IPS DF 4.7 (cell line): ENCODE data around the gene MPND.
"Not testable (repeated sequence)": the region's sequence is repeated elsewhere in the genome, so short reads cannot be mapped to it uniquely, and the experiment has no call there.

Source experiments
- DNase-seq: peaks from one replicate; pipeline ENCODE4 v3.0.0-alpha.2; 2013; ENCODE audit warnings: low spot score; ENCODE audit errors: extremely low read depth

Gene MPND

DNA sequence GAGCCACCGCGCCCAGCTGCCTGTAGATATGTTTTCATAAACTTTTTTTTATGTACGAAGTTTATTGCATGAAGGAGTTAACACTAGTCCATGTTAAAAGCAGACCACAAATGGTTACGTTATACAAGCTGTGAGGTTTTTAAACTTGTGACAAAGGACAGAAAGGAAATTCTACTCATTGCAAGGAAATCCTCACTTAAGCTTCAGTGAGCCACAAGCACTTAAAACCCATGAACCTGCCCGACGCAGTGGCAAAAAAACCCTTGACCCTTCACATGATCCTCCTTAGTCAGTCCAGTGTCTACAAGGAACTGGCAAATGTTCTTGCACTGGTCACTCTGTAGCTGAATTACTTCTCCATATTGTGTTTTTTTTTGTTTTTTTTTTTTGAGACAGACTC lies 4.2 kb downstream of the MPND start:
- DNase-seq = no peak

DNA sequence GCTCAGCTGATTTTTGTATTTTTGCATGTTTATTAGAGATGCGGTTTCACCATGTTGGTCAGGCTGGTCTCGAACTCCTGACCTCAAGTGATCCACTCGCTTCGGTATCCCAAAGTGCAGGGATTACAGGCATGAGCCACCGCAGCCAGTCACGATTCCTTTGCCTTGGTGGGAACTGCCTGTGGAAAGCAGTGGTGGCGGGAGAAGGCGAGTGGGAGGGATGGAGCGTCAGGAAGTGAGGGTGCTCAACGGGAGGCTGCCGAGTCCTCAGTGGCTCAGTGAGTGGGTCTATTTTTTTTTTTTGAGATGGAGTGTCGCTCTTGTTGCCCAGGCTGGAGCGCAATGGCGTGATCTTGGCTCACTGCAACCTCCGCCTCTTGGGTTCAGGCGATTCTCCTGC lies 5.9 kb downstream of the MPND start:
- not testable (repeated sequence) for DNase-seq

DNA sequence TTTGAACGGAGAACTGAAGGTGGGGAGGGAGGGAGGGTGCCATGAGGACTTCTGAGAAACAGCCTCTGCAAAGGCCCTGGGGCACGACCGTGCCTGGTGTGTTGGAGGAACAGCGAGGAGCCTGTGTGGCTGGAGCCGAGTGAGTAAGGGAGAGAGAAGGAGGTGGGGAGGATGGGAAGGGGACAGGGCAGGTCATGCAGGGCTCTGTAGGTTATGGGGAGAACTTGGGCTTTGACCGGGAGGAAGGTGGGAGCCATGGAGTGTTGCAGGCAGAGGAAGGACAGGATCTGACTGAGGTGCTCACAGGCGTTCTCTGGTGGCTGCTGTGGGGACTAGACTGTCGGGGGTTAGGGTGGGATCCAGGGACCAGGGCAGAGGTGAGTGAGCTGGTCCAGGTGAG lies 6.7 kb downstream of the MPND start:
- DNase-seq = no peak

DNA sequence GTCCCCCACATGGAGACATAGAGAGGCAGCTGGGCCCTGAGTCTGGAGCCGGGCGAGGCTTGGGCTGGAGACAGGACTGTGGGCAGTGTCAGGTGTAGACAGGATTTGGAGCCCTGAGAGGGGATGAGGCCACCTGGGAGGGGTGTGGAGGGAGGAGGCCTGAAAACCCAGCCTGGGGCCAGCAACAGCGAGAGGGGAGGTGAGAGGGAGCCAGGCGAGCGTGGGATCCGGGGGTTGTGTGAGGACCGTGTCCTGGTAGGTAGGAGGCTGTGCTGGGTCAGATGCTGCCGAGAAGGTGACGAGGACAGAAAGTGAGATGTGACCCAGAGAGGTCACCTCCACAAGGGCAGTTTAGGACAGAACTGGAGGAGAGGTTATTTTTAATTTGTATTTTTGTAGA lies 7.4 kb downstream of the MPND start:
- DNase-seq = no peak

DNA sequence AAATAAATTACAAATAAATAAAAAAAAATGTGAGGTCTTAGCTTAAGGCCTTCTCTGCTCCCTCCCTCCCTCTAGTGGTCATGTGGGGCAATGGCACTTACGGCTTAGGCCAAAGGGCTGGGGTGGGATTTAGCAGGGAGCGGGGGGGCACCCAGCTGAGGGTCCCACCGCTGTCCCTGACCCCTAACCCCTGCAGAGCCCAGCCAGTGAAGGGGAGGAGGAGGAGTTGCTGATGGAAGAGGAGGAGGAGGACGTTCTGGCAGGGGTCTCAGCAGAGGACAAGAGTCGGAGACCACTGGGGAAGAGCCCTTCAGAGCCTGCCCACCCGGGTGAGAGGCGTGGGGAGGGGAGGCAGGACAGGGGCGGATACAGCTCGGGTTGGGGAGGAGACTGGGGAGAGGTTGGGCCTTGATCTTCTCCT lies 9.3 kb downstream of the MPND start:
- DNase-seq = no peak

DNA sequence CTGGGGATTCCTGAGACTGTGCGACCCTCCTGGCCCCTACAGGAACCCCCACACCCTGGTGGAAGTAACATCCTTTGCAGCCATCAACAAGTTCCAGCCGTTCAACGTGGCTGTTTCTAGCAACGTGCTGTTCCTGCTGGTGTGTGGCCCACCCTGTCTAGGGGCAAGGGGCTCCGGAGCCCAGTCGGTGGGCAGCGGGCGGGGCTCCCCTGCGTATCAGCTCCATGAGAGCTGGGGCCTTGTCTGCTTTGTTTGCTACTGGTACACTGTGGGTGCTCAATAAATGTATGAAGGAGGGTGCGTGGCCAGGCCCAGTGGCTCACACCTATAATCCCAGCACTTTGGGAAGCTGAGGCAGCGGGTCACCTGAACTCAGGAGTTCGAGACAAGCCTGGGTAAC lies 10.9 kb downstream of the MPND start:
- DNase-seq = no peak

DNA sequence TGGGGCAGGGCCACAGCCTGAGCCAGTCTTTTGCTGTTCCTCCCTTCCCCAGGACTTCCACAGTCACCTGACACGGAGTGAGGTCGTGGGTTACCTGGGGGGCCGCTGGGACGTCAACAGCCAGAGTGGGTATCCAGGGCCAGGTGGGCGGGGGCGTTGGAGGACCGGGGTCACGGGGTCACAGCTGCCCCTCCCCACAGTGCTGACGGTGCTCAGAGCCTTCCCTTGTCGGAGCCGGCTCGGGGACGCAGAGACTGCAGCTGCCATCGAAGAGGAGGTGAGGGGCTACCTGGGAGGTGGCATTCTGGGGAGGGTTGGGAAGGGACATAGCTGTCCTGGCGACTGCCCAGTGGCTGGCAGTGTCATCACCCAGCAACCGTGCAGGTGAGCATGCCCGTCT lies 11.5 kb downstream of the MPND start:
- DNase-seq = no peak

DNA sequence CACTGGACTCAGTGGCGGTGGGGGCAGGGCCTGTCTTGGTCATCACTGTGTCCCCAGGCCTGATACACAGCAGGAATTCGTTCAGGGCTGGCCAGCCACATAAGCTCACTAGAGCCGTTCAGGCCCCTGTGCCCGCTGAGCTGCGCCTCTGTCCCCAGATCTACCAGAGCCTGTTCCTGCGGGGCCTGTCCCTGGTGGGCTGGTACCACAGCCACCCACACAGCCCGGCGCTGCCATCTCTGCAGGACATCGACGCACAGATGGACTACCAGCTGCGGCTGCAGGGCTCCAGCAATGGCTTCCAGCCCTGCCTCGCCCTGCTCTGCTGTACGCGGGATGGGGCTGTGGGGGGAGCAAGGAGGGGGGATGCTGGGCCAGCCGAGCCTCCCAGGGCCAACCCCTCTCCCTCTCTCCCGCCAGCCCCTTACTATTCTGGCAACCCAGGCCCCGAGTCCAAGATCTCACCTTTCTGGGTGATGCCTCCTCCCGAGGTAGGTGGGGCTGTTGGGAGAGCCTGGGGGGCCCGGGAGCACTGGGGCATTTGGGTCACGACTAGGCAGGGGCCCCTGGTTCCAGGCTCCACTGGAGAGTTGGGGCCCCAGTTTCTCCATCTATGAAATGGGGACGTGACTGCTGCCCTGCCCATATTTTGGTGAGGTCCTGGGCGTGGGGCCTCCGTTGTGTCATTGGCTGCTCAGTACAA lies 13.9 kb downstream of the MPND start:
- no peak for DNase-seq

DNA sequence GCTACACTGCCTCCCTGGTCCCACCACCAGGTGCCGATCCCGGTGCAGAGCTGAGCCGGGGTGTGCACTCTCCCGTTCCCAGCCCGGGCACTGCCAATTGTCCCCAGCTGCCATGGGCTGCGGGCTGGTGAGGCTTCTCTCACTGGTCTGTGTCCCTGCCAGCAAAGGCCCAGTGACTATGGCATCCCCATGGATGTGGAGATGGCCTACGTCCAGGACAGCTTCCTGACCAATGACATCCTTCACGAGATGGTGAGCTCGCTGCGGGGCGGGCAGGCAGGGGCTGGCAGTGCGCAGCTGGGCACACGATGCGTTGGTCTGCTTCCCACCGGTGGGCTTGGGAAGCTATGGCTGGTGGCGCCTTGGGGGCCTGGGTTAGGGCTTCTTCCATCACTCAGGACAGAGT lies 14.6 kb downstream of the MPND start:
- DNase-seq = no peak

DNA sequence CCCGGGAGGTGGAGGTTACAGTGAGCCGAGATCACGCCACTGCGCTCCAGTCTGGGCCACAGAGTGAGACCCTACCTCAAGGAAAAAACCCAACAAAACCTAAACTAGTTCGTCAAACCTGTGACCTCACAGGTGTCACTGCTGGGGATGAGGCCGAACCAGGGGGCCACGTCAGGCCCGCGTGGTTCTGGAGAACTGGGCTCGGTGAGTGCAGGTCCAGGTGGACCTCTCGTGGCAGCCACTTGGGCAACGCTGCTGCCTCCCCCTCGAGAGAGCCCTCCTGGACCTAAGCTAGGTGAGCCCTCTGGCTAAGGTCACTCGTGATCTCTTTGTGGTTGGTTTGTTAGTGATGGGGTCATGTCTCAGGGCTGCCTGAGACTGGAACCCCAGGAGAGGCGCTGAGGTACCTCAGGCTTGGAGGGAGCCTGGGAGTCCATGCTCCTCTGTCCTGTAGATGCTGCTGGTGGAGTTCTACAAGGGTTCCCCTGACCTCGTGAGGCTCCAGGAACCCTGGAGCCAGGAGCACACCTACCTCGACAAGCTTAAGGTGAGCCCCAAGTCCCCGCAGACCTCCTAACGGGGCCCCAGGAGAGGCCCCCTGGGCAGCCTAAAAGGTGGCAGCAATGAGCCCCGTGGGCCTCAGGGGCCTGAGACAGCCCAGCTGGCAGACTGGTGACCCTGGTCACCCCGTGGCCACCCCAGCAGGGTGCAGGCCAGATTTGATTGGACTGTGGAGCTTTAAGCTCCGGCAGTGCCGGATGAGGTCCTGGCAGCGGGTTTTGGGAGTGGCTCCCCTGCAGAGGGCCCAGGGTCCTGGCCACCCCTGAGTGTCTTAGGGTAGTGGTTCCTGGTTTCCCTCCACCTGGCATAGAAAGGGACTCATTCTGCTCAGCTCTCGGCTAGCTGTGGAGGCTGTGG lies 15.6 kb downstream of the MPND start:
- DNase-seq = no peak

DNA sequence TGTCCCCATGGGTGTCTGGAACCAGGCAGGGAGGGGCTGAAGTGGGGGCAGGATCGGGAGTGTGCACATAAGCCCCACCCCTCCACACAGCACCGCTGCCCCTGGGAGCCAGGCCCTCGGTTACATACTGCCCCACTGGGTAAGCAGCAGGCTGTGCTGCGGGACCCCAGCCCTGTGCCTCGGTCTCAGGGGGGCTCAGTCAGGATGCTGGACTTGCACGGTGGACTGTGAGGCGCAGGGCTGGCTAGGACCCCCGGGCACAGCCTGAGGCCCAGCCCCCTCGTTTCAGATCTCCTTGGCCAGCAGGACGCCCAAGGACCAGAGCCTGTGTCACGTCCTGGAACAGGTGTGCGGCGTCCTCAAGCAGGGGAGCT lies 16.3 kb downstream of the MPND start:
- no peak for DNase-seq

DNA sequence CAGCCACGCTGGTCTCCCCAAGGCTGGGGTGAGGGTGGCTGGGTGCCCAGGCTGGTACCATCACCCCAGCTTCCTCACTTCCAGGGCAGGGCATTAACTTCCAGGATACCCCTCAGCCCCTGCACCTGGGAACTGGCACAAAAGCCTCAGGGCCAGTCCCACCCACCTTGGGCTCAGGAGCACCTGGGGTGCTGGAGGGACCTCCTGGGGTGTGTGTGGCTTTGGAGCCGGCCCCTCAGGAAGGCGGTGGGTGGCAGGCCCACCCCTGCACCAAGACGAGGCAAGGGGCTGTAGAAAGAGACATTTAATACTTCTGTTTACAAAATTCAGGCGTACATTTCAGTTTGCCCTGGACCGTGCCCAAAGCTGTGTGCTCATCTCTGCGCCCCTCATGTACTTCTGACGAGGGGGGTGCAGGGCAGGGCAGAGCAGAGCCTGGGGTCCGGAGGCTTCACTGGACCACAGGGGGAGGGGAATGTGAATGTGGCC lies 16.8 kb downstream of the MPND start:
- DNase-seq = no peak

DNA sequence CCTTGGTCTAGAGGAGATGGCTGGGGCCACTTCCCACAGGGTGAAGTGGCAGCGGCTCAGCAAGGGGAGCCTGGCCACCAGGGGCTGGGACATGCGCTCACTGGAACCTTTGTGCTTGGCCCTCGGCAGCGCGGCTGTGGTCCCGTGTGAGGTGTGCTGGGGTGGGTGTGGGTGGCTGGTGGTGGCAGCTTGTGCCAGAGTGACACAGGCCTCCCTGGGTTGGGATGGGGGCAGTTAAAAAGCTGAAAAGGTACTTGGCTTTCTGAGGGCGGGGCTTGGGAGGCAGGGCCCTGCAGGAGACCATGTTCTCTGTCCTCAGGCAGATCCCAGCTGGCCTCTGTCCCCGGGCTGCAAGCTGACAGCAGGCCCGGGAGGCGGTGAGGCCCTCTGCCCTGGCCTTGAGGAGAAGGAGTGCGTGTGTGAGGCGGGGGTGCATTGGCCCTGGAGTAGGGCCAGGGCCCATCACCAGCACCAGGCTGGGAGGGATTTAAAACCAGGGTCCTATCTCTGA lies 17.3 kb downstream of the MPND start:
- DNase-seq = no peak

DNA sequence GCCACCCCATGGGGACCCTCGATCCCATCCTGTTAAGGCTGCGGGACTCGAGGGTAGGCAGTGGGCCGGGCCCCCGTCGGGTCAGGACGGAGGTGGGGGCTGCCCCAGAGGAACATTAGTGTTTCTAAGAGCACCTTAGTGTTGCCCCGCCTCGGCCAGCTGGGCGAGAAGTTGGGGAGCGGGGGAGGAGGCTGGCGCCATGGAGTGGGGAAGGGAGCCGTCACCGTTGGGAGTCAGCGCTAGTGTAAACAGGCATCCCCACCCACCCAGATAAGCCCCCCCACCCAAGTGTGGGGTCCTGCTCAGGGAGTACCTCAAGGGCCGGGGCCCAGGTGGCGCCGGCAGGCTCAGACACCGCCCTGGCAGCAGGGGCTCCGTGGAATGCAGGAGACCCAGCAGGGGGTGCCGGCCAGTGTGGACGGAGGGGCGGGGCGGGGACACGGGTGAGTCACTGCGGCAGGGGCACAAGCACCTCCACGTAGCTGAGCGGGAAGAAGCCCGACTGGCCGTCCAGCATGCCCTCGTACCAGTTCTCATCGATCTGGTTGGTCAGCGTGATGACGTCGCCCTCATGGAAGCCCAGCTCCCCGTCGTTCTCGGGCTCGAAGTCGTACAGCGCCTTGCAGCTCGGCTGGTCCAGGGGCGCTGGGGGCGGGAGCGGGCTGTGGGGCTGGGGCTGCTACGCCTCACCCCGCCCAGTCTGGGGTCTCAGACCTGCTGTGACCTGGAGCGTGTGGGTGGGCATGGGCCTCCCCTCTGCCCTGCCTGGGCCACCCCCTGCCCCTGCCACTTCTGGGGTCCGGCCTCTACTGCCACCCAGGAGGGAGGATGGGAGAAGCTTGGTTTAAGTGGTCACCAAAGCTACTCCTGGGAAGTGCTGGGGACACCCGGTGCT lies 18.0 kb downstream of the MPND start:
- no peak for DNase-seq

DNA sequence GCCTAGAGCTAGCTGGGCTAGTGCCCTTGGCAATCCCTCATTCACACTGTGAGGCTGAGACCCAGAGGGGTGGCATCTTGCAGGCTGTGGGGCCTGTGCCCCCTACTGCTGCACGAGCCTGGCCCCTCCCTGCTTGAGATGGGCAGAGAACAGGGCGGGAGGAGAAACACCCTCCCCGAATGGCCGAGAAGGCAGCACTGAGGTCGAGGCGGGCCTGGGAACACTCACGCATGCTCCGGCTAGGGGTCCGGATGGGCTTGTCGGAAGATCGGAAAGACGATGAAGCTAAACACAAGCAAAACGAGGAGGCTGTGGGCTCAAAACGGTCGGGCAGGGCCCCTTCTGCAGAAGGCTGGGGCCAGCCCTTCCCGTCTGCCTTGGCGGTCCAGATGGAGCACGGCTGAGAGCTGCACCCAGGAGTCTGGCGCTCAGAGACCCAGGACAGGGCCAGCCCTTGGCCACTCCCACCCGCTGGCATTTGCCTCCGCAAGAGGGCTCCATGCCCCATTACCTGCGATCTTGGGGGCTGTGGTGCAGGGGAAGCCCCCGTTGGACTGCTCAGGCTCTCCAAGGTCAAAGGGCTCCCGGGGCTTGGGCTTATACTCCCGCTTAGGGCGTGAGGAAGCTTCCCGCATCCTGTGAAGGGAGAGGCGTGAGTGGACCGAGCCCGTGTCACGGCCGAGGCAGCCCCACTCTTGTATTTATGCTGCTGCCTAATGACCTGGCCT lies 18.9 kb downstream of the MPND start:
- DNase-seq = no peak

DNA sequence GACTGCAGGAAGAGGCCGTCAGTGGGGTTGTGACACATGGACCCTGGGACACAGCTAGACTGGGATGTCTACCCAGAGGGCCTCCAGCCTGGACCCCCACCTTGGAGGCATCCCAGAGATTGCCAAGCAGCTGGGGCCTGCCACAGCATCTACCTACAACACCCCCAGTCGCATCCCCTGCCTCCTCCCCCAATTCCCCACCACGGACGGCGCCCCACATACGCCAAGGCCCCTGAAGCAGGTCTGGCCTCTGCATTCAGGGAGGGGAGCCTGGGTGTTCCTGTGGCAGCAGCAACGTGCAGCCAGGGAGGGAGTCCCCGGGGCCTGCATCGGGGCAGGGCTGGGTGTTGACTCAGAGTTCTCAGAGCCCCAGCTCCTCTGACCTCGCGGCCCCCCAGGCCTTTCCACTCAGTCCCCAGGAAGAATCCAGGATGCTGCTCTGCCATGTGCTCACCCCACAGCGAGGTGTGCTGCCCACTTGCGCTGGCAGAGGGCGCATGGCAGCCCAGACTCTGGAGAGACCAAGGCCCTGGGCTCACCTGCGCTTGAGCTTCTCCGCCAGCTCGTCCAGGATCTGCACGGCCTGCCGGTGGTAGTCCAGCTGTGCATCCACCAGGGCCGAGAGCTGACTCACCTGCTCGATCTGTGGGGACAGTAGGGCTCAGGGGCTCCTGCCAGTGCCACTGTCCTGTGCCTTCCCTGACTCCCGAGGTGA lies 19.6 kb downstream of the MPND start:
- DNase-seq = no peak

DNA sequence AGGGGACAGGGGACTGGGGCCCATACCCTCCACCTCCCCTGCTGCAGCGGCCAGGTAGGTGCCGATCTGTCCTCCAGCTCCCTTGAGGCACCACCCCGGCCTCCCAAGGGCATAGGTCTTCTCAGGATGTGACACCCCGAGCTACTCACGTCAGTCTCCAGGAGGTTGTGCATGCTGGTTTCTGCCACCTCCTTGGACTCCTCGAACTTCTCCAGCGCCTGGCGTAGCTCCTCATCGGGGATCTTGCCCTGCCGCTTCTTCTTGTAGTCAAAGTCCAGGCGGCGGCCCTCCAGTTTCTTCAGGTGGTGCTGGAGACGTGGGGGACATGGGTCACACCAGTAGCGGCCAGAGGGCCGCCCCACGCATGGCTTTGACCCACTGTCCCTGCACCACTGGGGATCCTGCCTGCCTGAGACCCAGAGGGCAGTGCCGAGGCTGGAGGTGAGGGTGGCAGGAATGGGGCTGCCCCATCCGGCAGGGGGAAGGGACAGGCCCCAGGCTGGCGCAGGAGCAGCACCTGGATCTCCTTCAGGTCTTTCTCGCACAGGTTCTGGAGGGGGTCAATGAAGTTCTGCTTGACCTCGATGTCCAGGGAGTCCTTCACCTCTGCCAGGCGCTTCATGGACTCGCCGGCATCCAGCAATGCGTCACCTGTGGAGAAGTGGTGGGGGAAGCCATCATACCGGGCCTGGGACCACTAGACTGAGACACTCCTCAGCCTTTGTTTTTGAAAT lies 20.4 kb downstream of the MPND start:
- DNase-seq = no peak

DNA sequence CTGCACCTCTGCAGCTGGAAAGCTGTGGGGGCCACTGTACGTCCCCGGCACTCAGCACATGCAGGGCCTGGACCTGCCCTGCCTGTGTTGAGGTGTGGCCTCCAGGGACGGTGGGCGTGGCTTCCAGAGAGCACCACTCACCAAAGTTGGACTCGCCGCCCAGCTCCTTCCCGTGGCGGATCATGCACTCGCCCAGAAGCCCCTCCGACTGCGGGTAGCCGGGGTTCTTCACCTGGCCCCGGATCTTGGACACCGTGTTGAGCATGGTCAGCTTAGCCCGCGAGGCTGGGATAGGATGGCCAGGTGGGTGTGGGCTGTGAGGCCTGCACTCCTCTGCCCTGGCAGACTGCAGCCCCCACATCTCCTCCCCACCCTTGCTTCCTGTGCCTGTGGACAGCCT lies 22.0 kb downstream of the MPND start:
- DNase-seq = no peak
